ENCODE data around the gene MTIF3.

Gene MTIF3

DNA sequence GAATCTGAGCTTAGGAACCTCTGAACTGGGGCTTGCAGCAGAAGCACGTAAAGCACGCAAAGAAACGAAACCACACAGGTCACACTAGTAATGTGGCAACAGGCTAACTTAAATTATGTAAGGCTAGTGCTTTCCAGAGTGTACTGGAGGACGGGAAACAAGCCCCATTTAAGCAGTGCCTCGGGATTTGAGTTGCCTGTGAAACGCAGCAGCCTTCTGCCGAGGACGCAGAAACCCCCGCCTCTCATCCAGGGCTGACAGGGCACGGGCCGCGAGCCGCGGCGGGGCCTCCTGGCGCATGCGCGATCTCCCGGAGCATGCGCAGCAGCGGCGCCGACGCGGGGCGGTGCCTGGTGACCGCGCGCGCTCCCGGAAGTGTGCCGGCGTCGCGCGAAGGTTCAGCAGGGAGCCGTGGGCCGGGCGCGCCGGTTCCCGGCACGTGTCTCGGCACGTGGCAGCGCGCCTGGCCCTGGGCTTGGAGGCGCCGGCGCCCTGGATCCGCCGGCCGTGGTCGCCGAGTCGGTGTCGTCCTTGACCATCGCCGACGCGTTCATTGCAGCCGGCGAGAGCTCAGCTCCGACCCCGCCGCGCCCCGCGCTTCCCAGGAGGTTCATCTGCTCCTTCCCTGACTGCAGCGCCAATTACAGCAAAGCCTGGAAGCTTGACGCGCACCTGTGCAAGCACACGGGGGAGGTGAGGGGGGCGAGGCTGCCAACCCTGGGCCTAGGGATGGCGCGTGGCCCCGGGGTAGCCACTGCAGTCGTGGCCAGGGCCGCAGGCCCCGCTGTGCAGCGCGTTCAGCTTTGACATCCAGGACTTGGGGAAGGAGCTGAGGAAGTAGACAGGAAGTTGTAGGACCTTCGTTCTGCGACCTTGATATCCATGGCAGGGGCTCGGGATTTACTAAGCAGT is 25.9 kb downstream of the MTIF3 start, which contains the start of gene GTF3A (continued):
- TF ChIP-seq ZNF843 (tag by site-specific recombination; IDR thresholded peaks at IDR 0.05) = no peak
- peak; percentile 49 for TF ChIP-seq ZNF501 (tag by site-specific recombination; IDR thresholded peaks at IDR 0.05)
- TF ChIP-seq GLI2 (tag by site-specific recombination; IDR thresholded peaks at IDR 0.05; ENCODE audit: borderline replicate concordance, low read depth) = no peak
- TF ChIP-seq, protein P1, sequence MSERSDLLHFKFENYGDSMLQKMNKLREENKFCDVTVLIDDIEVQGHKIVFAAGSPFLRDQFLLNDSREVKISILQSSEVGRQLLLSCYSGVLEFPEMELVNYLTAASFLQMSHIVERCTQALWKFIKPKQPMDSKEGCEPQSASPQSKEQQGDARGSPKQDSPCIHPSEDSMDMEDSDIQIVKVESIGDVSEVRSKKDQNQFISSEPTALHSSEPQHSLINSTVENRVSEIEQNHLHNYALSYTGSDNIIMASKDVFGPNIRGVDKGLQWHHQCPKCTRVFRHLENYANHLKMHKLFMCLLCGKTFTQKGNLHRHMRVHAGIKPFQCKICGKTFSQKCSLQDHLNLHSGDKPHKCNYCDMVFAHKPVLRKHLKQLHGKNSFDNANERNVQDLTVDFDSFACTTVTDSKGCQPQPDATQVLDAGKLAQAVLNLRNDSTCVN (tag by site-specific recombination; optimal IDR thresholded peaks at IDR 0.05) = peak; percentile 80
- peak; percentile 26 for TF ChIP-seq ZEB2 (tag by site-specific recombination; IDR thresholded peaks at IDR 0.05)
- no peak for TF ChIP-seq ZNF214 (tag by site-specific recombination; IDR thresholded peaks at IDR 0.05; ENCODE audit: borderline replicate concordance)
- TF ChIP-seq, protein P2, sequence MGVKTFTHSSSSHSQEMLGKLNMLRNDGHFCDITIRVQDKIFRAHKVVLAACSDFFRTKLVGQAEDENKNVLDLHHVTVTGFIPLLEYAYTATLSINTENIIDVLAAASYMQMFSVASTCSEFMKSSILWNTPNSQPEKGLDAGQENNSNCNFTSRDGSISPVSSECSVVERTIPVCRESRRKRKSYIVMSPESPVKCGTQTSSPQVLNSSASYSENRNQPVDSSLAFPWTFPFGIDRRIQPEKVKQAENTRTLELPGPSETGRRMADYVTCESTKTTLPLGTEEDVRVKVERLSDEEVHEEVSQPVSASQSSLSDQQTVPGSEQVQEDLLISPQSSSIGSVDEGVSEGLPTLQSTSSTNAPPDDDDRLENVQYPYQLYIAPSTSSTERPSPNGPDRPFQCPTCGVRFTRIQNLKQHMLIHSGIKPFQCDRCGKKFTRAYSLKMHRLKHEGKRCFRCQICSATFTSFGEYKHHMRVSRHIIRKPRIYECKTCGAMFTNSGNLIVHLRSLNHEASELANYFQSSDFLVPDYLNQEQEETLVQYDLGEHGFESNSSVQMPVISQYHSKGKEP (tag by site-specific recombination; IDR thresholded peaks at IDR 0.05) = no peak
- 0 out of 2 replicates have a peak, but pooled peaks have one; percentile 22 for TF ChIP-seq ZNF2 (tag by site-specific recombination; IDR thresholded peaks at IDR 0.05)
- peak; percentile 11; the same call in 1 of the 2 replicates for TF ChIP-seq ZXDB (tag by site-specific recombination; IDR thresholded peaks at IDR 0.05)
- 0 out of 2 replicates have a peak, but pooled peaks have one; percentile 30 for TF ChIP-seq ZNF184 (tag by site-specific recombination; IDR thresholded peaks at IDR 0.05)
- peak; percentile 19; the same call in 1 of the 2 replicates for TF ChIP-seq GLIS2 (tag by site-specific recombination; IDR thresholded peaks at IDR 0.05)
- TF ChIP-seq TRIM28 (IDR thresholded peaks at IDR 0.05; ENCODE audit: borderline replicate concordance, low read length) = no peak
- TF ChIP-seq ZNF19 (tag by site-specific recombination; IDR thresholded peaks at IDR 0.05; ENCODE audit: low read depth) = no peak
- no peak for TF ChIP-seq ZNF548 (tag by site-specific recombination; IDR thresholded peaks at IDR 0.05)
- TF ChIP-seq ZNF114 (tag by site-specific recombination; IDR thresholded peaks at IDR 0.05) = no peak
- TF ChIP-seq, protein P3, sequence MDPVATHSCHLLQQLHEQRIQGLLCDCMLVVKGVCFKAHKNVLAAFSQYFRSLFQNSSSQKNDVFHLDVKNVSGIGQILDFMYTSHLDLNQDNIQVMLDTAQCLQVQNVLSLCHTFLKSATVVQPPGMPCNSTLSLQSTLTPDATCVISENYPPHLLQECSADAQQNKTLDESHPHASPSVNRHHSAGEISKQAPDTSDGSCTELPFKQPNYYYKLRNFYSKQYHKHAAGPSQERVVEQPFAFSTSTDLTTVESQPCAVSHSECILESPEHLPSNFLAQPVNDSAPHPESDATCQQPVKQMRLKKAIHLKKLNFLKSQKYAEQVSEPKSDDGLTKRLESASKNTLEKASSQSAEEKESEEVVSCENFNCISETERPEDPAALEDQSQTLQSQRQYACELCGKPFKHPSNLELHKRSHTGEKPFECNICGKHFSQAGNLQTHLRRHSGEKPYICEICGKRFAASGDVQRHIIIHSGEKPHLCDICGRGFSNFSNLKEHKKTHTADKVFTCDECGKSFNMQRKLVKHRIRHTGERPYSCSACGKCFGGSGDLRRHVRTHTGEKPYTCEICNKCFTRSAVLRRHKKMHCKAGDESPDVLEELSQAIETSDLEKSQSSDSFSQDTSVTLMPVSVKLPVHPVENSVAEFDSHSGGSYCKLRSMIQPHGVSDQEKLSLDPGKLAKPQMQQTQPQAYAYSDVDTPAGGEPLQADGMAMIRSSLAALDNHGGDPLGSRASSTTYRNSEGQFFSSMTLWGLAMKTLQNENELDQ (tag by site-specific recombination; IDR thresholded peaks at IDR 0.05; ENCODE audit: low read depth) = no peak
- TF ChIP-seq ZNF510 (tag by site-specific recombination; IDR thresholded peaks at IDR 0.05; ENCODE audit: insufficient replicate concordance) = no peak
- no peak for TF ChIP-seq MYNN (tag by site-specific recombination; IDR thresholded peaks at IDR 0.05; ENCODE audit: borderline replicate concordance)
- TF ChIP-seq SALL2 (tag by site-specific recombination; IDR thresholded peaks at IDR 0.05; ENCODE audit: borderline replicate concordance) = no peak
- TF ChIP-seq, protein P4, sequence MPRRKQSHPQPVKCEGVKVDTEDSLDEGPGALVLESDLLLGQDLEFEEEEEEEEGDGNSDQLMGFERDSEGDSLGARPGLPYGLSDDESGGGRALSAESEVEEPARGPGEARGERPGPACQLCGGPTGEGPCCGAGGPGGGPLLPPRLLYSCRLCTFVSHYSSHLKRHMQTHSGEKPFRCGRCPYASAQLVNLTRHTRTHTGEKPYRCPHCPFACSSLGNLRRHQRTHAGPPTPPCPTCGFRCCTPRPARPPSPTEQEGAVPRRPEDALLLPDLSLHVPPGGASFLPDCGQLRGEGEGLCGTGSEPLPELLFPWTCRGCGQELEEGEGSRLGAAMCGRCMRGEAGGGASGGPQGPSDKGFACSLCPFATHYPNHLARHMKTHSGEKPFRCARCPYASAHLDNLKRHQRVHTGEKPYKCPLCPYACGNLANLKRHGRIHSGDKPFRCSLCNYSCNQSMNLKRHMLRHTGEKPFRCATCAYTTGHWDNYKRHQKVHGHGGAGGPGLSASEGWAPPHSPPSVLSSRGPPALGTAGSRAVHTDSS (tag by site-specific recombination; IDR thresholded peaks at IDR 0.05) = no peak
- TF ChIP-seq KLF9 (tag by site-specific recombination; IDR thresholded peaks at IDR 0.05; ENCODE audit: low read depth) = no peak
- no peak for TF ChIP-seq HOXA7 (CRISPR knock-in tag; IDR thresholded peaks at IDR 0.05; ENCODE audit: borderline replicate concordance)
- TF ChIP-seq, protein P5, sequence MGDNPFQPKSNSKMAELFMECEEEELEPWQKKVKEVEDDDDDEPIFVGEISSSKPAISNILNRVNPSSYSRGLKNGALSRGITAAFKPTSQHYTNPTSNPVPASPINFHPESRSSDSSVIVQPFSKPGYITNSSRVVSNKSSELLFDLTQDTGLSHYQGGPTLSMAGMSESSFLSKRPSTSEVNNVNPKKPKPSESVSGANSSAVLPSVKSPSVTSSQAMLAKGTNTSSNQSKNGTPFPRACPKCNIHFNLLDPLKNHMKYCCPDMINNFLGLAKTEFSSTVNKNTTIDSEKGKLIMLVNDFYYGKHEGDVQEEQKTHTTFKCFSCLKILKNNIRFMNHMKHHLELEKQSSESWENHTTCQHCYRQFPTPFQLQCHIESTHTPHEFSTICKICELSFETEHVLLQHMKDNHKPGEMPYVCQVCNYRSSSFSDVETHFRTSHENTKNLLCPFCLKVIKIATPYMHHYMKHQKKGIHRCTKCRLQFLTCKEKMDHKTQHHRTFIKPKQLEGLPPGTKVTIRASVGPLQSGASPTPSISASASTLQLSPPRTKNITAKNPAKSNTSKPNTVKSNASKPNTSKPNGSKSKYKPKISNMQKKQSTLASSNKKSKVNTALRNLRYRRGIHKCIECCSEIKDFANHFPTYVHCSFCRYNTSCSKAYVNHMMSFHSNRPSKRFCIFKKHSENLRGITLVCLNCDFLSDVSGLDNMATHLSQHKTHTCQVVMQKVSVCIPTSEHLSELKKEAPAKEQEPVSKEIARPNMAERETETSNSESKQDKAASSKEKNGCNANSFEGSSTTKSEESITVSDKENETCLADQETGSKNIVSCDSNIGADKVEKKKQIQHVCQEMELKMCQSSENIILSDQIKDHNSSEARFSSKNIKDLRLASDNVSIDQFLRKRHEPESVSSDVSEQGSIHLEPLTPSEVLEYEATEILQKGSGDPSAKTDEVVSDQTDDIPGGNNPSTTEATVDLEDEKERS (tag by site-specific recombination; IDR thresholded peaks at IDR 0.05) = no peak
- TF ChIP-seq ZNF623 (tag by site-specific recombination; IDR thresholded peaks at IDR 0.05) = no peak
- no peak for TF ChIP-seq BCL11B (tag by site-specific recombination; IDR thresholded peaks at IDR 0.05; ENCODE audit: low read depth)
- no peak; the same call in 1 of the 2 replicates for TF ChIP-seq SP3 (tag by site-specific recombination; IDR thresholded peaks at IDR 0.05)
